ENCODE measurements around the gene CNFN.

CNFN gene

GRCh38 chr19:42406111-42406510, 16.0 kb upstream of the CNFN start:
- H3K27ac ChIP-seq (ENCODE audit: poor library complexity, severe bottlenecking) = no peak overlapping the region
- no peaks in the 10 kb centered on the region for H3K9me3 ChIP-seq (ENCODE audit: severe bottlenecking)
- no peaks in the 10 kb centered on the region; the same call in 1 of the 2 replicates for H3K36me3 ChIP-seq (ENCODE audit: low read depth)
- TF ChIP-seq CTCF (IDR thresholded peaks at IDR 0.05; ENCODE audit: poor library complexity, severe bottlenecking) = no peak
- no peaks in the 10 kb centered on the region for H3K4me1 ChIP-seq (ENCODE audit: insufficient read depth, poor library complexity, severe bottlenecking)
- DNase-seq (ENCODE audit: low spot score) = no peak
- H3K27me3 ChIP-seq (ENCODE audit: insufficient read depth, poor library complexity, severe bottlenecking) = no peaks in the 10 kb centered on the region
- no peak for ATAC-seq (ENCODE audit: low read depth)
- H3K4me3 ChIP-seq (ENCODE audit: severe bottlenecking) = no peak overlapping the region

- TF ChIP-seq CTCF (IDR thresholded peaks at IDR 0.05; ENCODE audit: poor library complexity, severe bottlenecking) = no peak
- Histone ChIP-seq H3K27ac (ENCODE audit: poor library complexity, severe bottlenecking) (no peak overlapping the region), H3K4me1 (ENCODE audit: insufficient read depth, poor library complexity, severe bottlenecking) (no peaks in the 10 kb centered on the region), H3K9me3 (ENCODE audit: severe bottlenecking) (no peaks in the 10 kb centered on the region), H3K4me3 (ENCODE audit: severe bottlenecking) (no peak overlapping the region), H3K27me3 (ENCODE audit: insufficient read depth, poor library complexity, severe bottlenecking) (no peaks in the 10 kb centered on the region), H3K36me3 (ENCODE audit: low read depth) (no peaks in the 10 kb centered on the region; the same call in 1 of the 2 replicates)
- no peak for DNase-seq (ENCODE audit: low spot score)
- ATAC-seq (ENCODE audit: low read depth) = no peak
Measured at GRCh38 chr19:42403586-42403985, 13.5 kb upstream of the CNFN start.

DNA sequence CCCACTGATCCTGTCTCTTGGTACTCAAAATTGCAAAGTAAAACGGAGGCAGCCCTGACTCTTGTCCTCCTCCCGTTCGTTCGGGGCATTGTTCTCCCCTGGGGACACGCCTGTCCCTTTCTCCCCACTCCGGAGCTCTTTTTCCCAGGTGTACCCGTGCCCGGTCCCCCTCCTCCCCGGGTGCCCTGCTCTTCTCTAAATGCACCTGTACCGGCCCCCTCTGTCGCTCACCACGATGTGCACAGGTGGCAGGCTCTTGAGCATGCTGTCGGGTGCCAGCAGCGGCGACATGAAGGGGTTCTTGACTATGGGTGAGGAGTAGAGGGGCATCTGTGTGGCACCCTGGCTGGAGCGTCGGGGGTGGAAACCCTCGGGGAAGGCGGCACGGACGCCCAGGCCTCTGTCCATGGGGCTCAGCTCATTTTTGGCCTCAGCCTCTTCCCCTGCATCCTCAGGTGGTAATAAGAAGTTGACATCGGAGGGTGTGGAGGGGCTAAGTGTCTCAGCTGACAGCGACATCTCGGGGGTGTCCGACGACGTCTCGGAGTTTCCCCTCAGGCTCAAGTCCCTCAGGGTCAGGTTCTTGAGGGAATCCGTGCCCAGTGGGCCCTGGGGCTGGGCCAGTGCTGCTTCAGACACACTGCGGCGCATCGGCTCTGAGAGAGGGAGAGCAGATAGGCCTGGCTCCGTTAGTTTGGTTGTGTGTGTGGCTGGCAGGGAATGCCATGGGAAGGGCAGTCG, 12.4 kb upstream of the CNFN start:
- no peak for DNase-seq (ENCODE audit: low spot score)
- H3K27me3 ChIP-seq (ENCODE audit: insufficient read depth, poor library complexity, severe bottlenecking) = no peaks in the 10 kb centered on the region
- ATAC-seq (ENCODE audit: low read depth) = no peak
- H3K4me3 ChIP-seq (ENCODE audit: severe bottlenecking) = no peak overlapping the region
- no peaks in the 10 kb centered on the region for H3K4me1 ChIP-seq (ENCODE audit: insufficient read depth, poor library complexity, severe bottlenecking)
- no peak overlapping the region for H3K27ac ChIP-seq (ENCODE audit: poor library complexity, severe bottlenecking)
- no peaks in the 10 kb centered on the region; the same call in 1 of the 2 replicates for H3K36me3 ChIP-seq (ENCODE audit: low read depth)
- no peak for TF ChIP-seq CTCF (IDR thresholded peaks at IDR 0.05; ENCODE audit: poor library complexity, severe bottlenecking)
- no peaks in the 10 kb centered on the region for H3K9me3 ChIP-seq (ENCODE audit: severe bottlenecking)

GRCh38 chr19:42401365-42402303, 11.5 kb upstream of the CNFN start:
- ATAC-seq (ENCODE audit: low read depth) = peak; percentile 57
- TF ChIP-seq CTCF (IDR thresholded peaks at IDR 0.05; ENCODE audit: poor library complexity, severe bottlenecking) = peak; percentile 90
- no peaks in the 10 kb centered on the region; the same call in 1 of the 2 replicates for H3K36me3 ChIP-seq (ENCODE audit: low read depth)
- peak overlapping the region; percentile 30 for H3K4me3 ChIP-seq (ENCODE audit: severe bottlenecking)
- DNase-seq (ENCODE audit: low spot score) = no peak
- H3K27ac ChIP-seq (ENCODE audit: poor library complexity, severe bottlenecking) = no peak overlapping the region
- no peaks in the 10 kb centered on the region for H3K4me1 ChIP-seq (ENCODE audit: insufficient read depth, poor library complexity, severe bottlenecking)
- no peaks in the 10 kb centered on the region for H3K27me3 ChIP-seq (ENCODE audit: insufficient read depth, poor library complexity, severe bottlenecking)
- H3K9me3 ChIP-seq (ENCODE audit: severe bottlenecking) = no peaks in the 10 kb centered on the region

Measured in RWPE2 (cell line).